Stimulated activated CD8-positive, alpha-beta memory T cell treated with anti-CD3 and anti-CD28 coated beads, Interleukin-15, amount 100 ng/mL, for 4 hours (primary cell): Measurements from ENCODE around the gene CES4A.
A peak's percentile ranks its signal among the peaks of the same experiment; 100 is the strongest.
"Not testable (repeated sequence)": the region's sequence is repeated elsewhere in the genome, so short reads cannot be mapped to it uniquely, and the experiment has no call there.

ENCODE experiments used
- DNase-seq, 2 donors: peaks; one replicate each; pipeline ENCODE4 v3.0.0-alpha.2; 2020; ENCODE audit warnings: low read depth in 2 of 2

Gene CES4A

DNA sequence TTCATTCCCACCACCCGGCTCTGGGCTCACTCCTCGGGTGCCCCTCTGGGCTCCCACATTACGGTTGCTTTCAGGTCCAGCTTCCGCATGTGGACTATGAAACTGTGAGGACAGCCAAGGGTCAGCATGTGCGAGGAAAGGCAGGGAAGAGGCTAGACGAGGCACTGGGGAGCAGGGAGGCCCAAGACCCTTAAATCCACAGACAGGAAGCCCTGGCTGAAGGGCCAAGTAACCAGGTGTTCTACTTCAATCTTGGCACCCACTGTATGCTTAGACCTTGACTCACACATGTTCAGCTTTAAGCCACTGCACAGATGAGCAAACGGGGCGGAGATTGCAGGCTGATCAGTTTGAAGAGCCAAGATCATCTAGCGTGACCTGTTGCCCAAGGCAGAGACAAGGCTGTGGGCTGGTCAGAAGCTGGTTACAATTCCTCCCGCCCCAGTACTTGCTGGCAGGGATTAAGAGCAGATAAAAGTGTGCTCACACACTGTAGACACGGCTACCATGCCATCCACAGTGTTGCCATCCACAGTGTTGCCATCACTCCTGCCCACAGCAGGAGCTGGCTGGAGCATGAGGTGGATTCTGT is at the start of gene CES4A:
Gene CES4A (plus strand): TSS at position 393 of the 592 bp plus-strand sequence. CDS start 184 bp downstream, at position 577.
- no peak for DNase-seq

DNA sequence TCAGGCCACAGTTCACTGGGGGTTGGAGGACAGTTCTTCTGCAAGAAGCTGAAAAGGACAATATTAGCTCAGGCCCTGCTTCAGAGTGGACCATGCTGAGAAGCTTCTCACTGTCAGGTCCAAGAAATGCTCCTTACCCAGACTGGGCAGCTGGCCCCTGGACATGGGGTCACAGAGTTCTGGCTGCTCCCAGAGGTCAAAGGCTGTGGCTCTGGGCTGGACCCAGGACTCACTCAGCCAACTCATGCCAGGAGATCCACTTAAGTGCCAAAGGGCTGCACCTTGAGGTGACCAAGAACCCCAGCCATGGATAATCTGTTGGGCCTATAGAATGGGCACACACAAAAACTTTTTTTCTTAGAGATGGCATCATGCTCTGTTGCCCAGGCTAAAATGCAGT is 49.0 kb upstream of the CES4A start:
- DNase-seq = no peak

DNA sequence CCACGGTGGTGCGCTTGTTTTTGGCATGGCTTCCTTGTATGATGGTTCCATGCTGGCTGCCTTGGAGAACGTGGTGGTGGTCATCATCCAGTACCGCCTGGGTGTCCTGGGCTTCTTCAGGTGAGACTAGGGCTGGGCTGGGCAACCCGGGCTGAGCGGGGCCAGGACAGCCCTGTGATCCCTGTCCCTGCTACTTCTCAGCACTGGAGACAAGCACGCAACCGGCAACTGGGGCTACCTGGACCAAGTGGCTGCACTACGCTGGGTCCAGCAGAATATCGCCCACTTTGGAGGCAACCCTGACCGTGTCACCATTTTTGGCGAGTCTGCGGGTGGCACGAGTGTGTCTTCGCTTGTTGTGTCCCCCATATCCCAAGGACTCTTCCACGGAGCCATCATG is 48.2 kb upstream of the CES4A start:
- no peak for DNase-seq

DNA sequence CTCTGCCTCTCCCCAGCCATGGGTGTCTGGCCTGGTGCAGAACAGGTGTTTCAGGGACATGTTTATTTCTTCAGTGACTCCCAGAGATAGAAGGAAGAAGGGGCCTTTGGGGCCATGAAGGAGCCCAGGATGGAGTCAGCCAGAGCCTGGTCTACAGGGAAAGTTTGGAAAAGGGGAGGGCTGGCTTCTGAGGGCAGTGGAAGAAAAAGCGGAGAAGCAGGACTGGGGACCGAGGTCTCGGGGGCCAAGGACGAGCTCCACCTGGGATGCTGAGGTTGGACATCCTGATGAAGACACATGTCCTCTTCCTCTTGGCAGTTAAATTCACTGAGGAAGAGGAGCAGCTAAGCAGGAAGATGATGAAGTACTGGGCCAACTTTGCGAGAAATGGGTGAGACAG is 45.4 kb upstream of the CES4A start:
- DNase-seq = no peak

DNA sequence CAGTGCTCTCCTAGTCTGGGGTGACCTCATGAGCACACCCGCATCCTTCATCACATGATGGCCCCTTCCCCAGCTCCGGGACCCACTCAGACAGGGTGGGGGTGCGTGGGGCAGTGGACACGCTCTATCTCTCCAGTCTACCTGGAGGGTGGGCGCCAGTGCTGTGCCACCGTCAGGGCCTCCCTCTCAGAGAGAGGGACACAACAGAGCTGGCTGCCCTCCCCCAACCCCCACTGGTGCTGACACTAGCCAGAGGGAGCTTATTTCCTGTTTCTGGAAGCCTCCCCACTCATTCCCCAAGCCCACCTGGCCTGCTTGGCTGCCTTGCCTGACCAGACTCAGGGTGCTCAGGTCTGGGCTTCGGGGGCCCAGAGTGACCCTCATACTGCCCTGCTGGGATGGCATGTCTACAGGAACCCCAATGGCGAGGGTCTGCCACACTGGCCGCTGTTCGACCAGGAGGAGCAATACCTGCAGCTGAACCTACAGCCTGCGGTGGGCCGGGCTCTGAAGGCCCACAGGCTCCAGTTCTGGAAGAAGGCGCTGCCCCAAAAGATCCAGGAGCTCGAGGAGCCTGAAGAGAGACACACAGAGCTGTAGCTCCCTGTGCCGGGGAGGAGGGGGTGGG is 44.8 kb upstream of the CES4A start:
- DNase-seq = no peak

DNA sequence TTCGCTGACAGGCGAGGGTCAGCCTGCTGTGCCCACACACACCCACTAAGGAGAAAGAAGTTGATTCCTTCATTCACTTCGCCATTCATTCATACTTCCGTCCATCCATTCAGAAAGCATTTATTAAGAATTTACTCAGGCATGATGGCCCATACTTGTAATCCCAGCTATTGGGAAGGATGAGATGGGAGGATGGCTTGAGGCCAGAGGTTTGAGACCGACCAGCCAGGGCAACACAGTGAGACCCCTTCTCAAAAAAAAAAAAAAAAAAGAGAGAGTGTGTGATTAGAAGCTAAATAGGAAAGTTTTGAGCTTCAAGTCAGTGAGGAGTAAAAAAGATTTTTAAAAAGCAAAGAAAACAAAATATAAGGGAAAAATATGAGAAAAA is 44.3 kb upstream of the CES4A start:
- no peak for DNase-seq

DNA sequence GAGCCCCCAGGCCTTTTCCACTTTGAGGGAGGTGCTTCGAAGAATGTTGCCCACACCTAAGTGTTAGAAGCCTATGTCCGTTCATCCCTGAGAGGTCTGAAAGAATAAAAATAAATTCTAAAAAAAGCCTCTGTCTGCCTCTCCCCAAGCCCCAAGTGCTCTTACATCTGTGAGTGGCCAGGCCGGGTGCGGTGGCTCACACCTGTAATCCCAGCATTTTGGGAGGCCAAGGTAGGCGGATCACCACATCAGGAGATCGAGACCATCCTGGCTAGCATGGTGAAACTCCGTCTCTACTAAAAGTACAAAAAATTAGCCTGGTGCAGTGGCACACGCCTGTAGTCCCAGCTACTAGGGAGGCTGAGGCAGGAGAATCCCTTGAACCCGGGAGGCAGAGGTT is 43.4 kb upstream of the CES4A start:
- not testable (repeated sequence) for DNase-seq

DNA sequence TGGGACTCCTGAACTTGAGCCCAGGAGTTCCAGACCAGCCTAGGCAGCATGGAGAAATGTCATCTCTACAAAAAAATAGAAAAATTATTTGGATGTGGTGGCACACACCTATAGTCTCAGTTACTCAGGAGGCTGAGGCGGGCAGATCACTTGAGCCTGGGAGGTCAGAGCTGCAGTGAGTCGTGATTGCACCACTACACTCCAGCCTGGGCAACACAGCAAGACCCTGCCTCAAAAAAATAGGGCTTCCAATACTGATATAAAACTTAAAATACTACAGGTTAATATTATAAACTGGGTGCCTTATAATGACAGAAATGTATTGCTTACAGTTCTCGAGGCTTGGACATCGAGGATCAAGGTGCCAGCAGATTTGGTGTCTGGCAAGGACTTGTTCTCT is 42.5 kb upstream of the CES4A start:
- DNase-seq = no peak

DNA sequence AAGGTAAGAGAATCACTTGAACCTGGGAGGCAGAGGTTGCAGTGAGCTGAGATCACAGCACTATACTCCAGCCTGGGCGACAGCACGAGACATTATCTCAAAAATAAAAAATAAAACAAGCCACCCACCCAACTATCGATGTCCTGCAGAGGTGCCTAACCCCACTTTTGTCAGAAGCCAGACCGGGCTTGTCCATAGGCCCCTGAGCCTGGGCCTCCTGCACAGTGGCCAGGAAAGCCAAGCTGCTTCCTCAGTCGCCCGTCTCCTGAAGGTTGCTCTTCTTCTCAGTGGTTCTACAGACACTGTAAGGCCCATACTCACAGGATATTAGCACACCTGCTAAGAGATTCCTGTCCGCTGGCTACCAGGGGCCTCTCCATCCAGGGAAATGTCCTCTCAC is 41.8 kb upstream of the CES4A start:
- DNase-seq = no peak

DNA sequence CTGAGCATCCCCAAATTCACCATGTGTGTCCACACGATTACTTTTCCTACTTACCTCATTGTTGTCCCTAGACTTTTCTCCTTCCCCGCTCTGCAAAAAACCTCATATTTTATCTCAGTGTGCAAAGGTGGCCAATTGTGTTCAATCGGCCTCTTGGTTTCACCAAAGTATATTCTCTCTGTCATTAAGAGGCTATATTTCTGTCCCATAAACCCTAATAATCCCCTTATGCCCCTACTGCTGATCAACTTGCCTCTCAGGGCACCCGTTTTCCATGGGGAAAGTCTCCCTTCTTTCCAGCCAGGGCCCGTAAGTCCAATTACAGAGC is 41.5 kb upstream of the CES4A start:
- DNase-seq = no peak

DNA sequence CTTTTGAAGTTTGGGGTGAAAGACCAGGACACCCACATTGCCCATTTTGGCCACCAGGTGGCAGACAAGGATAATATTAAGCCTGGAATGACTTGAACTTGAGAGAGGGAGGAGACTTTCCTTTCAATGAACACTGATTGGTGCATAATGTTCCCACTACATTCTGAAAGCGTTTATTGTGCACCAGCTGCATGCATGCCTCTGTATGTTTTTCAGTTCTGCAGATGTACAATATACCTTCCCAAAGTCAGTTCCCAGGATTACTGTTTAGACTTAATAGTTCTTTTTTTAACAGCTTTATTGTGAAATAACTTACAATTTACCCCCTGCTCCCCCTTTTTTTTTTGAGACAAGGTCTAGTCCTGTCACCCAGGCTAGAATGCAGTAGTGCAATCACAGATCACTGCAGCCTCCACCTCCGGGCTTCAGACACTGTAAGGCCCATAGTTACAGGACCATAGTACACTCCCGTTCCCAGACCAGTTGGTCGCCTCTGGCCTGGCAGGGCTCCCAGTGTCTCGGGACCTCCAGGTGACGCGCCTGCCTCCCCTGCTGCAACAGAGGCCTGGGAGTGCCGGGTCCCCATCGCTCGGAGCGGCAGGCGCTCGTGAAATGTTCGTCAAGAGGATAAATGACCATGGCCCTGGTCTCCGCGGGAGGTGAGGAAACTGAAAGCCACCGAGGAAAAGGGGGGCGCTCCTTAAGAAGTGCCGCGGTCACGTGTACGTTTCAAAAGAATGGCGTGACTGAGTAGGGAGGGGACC is 40.9 kb upstream of the CES4A start:
- DNase-seq = peak; percentile 47 to 72

DNA sequence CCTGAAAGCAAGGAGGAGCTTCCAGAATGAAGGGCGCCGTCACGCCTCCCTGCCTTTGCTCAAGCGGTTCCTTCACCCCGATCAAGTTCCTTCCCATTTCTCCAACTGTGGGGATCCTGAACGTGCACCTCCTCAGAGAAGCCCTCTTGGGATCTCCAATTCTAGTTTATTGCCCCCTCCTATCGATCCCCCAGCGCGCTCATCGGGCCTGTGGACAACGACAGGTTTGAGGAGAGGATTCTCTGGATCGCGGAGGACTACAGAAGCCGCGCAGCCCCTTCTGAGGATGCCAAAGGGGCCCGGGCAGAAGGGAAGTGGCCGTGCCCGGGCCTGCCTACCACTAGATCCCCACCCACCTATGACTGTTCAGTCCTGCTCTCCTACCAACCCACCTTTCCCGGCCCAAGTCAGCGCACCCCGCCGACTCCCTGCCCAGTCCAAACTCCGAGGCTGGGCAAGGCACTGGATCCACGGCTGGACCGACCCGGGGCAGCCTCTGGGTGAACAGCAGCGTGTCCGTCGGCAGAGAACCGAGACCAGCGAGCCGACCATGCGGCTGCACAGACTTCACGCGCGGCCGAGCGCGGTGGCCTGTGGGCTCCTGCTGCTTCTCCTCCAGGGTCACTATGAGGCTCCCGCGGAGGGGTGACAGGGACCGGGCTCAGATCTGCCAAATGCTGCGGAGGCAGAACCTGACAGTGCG is 40.1 kb upstream of the CES4A start:
- no peak for DNase-seq

DNA sequence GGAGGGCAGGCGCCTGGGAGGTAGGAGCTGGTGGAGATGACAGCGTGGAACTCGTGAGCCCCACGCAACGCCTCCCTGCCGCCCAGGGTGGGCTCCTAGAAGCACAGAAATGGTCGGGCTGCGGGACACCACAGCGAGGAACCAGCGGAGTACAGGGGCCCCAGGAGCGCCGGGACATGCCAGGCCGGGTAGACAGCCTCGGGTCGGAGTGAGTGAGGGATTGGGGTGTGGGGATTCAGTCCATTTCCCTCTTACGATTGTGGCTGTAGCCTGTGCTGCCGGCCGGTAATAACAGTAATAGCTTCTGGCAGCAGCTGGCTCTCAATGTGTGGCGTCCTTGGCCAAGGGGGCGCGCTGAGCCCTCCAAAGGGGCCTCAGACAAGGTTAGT is 39.6 kb upstream of the CES4A start:
- no peak for DNase-seq

DNA sequence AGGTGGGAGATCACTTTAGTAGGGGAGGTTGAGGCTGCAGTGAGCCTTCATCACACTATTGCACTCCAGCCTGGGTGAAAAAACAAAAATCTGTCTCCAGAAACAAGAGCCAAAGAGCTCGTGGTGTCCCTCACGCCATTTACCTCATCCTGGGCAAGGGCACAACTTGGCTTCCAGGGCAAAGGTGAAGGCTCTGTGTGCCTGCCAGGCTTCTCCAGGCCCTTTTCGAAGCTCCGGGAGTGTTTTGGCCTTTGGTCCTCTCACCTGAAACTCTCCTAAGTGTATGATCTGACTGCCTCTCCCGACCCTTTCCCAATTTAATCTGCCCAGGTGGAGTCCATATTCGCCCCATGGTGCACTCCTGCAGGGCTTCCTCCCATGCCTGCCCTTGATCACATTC is 38.9 kb upstream of the CES4A start:
- no peak for DNase-seq

DNA sequence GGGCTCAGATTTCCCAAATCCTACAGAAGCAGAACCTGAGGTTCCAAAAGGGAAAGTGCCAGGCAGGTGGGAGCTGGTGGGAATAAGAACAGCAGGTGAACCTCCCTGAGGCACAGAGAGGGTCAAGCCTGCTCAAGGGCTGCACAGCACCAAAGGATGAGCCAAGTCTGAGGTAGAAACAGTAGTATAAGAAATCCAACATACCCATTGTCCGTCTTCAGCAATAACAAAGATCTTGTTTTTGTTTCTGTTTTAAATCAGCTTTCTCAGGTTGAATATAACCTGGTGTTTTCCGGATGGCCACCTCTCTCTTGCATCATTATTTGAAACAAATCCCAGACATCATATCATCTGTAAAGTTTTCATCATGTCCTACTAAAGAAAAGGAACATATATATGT is 38.0 kb upstream of the CES4A start:
- no peak for DNase-seq

DNA sequence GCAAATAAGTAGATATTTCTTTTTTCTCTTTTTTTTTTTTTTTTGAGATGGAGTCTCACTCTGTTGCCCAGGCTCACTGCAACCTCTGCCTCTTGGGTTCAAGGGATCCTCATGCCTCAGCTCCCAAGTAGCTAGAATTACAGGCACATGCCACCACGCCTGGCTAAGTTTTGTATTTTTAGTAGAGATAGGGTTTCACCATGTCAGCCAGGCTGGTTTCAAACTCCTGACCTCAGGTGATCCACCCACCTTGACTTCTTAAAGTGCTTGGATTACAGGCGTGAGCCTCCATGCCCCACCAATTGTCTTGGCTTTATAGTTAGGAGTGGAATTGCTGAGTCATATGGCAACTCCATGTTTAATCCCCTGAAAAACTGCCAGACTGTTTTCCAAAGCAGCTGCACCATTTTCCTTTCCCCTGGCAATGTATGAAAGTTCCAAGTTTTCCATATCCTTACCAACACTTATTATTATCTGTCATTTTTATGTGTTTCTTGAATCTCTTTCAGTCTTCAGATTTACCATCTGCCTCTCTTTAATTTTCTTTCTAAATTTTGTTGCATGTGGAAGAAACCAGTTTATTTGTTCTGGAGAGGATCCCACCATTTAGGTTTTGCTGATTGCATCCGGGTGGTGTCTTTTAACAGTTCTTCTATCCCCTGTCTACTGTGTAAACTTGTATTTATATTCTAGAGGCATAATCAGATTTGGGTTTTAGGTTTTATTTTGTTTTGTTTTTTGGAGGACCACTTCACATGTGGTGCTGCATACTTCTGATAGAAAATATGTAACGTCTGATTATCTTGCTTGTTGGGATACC is 37.2 kb upstream of the CES4A start:
- no peak for DNase-seq

DNA sequence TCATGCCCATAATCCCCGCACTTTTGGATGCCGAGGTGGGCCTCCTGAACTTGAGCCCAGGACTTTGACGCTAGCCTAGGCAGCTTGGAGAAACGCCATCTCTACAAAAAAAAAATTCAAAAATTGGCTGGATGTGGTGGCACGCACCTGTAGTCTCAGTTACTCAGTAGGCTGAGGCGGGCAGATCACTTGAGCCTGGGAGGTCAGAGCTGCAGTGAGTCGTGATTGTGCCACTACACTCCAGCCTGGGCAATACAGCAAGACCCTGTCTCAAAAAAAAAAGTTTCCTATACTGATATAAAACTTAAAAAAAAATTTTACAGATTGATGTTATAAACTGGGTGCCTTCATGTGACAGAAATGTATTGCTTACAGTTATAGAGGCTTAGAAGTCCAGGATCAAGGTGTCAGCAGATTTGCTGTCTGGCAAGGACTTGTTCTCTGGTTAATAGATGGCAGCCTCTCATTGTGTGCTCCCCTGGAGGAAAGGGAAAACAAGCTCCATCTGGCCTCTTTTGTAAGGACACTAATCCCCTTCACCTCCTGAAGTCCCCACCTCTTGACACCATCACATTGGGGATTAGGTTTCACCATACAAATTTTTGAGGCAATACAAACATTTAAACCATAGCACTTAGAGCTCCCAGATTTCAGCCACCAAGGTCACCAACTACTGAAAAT is 35.8 kb upstream of the CES4A start:
- DNase-seq = no peak

DNA sequence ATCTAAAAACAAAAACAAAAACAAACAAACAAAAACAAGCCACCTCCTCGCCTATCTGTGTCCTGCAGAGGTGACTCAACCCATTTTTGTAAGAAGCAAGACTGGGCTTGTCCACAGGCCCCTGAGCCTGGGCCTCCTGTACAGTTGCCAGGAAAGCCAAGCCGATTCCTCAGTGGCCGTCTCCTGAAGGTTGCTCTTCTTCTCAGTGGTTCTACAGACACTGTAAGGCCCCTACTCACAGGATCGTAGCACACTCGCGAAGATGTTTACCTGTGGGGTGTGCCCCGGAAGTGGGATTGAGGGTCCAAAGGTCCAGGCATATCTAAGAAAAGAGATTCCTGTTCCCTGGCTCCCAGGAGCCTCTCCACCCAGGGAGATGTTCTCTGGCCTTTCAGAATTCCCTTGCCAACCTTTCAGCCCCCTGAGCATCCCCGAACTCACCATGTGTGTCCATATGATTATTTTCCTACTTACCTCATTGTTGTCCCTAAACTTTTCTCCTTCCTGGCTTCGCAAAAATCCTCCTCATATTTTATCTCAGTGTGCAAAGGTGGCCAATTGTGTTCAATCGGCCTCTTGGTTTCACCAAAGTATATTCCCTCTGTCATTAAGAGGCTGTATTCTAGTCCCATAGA is 34.8 kb upstream of the CES4A start:
- DNase-seq = no peak

DNA sequence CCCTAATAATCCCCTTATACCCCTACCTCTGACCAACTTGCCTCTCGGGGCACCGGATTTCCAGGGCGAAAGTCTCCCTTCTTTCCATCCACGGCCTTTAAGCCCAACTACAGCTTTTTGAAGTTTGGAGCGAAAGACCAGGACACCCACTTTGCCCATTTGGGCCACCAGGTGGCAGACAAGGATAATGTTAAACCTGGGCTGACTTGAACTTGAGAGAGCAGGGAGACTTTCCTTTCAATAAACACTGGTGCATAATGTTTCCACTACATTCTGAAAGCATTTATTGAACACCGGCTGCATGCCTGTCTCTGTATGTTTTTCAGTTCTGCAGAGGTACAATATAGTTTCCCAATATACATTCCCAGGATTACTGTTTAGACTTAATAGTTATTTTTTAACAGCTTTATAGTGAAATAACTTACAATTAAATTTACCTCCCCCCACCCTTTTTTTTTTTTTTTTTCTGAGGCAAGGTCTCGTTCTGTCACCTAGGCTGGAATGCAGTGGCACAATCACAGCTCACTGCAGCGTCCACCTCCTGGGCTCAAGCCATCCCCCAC is 34.2 kb upstream of the CES4A start:
- peak; percentile 40 to 54 for DNase-seq

DNA sequence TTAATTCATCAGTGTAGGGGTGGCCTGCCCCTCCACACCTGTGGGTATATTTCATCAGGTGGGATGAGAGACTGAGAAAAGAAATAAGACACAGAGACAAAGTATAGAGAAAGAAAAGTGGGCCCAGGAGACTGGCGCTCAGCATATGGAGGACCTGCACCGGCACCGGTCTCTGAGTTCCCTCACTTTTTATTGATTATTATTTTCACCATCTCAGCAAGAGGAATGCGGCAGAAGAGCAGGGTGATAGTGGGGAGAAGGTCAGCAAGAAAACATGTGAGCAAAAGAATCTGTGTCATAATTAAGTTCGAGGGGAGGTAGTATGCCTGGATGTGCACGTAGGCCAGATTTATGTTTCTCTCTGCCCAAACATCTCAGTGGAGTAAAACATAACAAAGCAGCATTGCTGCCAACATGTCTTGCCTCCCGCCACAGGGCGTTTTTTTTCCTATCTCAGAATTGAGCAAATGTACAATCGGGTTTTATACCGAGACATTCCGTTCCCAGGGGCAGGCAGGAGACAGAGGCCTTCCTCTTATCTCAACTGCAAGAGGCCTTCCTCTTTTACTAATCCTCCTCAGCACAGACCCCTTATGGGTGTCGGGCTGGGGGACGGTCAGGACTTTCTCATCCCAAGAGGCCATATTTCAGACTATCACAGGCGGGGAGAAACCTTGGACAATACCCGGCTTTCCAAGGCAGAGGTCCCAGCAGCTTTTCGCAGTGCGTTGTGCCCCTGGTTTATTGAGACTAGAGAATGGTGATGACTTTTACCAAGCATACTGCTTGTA is 32.8 kb upstream of the CES4A start:
- not testable (repeated sequence) for DNase-seq
